Activated naive CD4-positive, alpha-beta T cell (primary cell): Measurements from ENCODE around the gene STAMBPL1.

Experiments
- DNase-seq, 4 experiments: peaks; one replicate each; lab custom pipeline; 2025; lab: John Stamatoyannopoulos, UW

Gene STAMBPL1

DNA sequence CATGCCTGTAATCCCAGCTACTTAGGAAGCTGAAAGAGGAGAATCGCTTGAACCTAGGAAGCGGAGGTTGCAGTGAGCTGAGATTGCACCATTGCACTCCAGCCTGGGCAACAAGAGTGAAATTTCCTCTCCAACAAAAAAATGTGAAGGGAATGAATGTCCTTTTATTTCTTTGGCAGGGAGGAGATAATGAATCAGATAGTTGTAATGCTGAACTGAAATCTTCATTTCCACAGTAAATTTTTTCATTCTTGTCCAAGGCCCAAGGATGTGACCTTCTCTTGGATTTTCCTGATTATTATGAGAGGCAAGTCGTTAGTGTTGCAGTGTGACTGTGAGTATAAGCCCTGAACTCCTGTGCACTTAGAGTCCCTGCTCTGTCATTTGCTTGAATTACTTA lies 13.6 kb downstream of the STAMBPL1 start:
- DNase-seq = no peak

DNA sequence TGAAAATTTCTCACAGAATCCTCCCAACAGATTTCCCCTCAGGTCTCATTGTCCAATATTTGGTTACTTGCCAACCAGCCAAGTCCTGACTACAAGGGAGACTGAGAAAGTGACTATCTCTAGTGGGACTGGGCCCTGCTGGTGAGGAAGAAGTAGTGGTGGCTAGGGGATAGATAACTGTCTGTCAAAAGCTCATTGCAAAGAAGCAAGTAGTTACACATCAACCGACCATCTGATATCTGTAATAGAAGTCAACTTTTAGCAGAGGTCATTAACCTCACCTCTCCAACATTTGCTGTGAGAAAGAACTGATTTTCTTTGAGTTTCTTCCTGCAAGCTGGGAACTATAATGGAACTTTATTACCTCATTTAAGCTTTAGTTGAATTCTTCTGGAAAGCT lies 15.2 kb downstream of the STAMBPL1 start:
- no peak for DNase-seq

DNA sequence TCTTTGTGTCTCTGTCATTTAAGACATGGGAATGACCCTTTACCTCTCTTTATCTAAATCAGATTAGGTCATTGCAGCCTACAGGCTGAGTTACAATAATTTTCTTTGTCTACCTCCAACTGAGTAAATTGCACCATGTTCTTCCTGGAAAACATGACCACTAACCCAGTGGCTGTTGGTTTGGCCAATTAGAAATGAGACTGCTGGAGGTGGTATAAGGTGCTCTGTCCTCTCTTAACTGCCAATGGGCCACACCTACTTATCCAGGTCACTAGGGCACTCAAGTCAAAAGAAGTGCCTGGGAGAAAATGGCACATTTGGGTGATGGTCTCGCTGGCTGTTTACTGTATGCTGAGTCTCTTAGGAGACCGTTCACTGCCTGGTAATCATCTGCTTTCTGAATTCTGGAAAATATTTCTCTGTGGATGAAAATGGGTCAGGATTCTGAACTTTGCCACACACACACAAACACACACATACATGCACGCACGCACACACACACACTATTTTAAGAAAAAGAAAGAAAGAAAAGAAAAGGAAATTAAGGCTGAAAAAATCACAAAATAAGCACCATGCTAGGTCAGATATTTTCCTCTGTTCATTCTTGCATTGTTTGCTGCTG lies 16.4 kb downstream of the STAMBPL1 start:
- no peak for DNase-seq

DNA sequence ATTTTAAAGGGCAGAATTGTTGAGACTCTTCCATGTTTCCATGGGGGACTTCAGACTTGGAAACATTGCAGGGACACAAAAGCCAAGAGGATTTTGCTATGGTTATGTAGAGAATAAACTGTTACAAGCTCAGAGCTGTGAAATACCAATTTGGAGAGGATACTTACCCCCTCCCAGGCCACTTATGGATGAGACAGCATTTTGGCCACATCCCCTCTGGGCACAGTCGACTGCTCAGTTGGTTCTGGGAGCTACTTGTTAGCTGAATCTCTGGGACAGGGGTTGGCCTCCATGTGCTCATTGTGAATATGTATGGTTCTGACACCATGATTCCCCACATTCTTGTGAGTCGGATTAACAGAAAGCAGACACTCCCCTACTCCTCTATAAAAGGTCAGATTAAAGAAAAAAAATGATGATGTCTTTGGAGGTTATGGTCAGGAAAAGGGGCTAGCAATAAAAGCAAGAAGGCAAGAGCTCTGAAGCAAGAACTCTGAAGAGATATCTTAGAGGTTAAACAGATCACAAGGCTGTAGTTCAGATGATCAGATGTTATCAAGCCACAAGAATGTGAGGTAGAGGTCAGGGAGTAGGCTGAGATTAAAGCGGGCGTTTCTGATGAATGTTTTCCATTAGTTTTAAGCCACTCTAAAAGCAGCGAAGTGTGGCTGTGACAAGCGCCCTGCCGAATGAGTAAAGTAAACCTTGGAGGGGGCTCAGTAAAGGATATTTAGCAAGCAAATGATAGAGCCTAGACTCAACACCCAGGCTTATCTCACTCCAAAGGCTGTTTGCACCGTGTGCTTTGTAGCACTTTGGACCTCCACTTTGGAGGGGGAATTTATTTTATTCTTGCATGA lies 17.2 kb downstream of the STAMBPL1 start:
- DNase-seq = no peak

DNA sequence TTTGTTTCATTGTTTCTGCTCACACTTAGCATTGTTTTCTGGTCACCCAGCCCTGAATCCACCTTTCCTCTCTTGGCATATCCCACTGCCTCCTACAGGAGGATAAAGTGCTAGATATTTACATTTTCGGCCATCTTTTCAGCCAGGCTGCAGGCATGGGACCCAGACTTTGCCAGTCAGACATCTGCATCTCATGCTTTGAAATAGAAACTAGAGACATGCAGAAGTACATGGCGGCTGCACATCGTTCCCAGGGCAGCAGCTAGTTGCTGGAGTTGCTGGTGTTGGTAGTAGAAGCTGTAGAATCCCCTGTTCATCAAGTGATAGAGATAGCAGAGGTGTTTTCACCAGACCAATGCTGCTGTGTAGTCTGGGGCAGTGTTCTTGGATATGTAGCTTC lies 18.7 kb downstream of the STAMBPL1 start:
- no peak for DNase-seq

DNA sequence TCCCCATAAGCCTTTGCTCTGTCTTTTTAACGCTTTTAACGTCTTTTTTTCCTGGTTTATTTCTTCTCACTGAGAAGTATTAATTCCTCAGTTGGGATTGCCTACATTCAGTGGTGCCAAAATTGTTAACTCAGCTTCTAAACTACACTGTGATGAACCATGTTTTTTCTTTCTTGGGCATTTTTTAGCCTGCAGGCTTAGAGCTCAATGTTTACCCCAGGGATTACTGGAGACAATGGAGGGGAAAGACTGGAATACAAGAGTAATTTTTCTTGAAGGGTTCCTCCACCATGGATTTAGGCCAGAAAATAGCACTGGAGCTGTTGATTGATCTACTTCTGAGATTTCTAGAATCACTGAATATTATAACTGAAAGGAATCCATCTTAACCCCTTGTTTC lies 19.8 kb downstream of the STAMBPL1 start:
- DNase-seq = no peak

DNA sequence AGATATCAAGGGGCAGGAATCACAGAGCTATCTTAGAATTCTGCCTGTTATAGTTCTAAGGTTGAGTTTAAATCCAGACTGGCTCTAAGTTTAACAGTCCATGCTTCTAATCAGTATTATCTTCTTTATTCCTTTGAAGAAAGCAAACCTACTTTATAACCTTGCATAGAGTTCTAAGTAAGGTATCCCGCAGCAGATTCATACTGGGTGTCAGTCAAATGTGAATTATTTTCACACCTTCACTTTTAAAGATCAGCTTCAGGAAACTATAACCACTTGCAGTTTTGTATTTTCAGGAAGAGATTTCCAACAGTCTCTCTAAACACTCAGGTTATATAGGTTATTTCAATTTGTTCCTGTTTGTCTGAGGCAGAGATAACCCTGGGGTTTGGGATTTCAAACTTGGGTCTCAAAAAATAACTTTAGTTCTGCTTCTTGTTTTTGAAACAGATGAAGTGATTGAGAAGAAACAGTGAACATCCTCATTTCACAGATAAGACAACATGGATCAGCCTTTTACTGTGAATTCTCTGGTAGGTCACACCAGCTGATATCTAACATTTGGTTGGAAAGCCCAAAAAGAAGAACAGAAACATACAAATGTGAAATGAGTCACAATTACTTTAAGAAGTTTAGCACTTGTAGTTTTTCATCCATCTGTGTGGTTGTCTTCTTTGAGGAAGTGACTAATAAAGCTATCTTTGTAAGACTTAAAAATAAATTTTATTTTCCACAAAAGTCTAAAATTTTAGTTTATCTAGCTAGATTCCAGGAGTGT lies 21.4 kb downstream of the STAMBPL1 start:
- DNase-seq = no peak

DNA sequence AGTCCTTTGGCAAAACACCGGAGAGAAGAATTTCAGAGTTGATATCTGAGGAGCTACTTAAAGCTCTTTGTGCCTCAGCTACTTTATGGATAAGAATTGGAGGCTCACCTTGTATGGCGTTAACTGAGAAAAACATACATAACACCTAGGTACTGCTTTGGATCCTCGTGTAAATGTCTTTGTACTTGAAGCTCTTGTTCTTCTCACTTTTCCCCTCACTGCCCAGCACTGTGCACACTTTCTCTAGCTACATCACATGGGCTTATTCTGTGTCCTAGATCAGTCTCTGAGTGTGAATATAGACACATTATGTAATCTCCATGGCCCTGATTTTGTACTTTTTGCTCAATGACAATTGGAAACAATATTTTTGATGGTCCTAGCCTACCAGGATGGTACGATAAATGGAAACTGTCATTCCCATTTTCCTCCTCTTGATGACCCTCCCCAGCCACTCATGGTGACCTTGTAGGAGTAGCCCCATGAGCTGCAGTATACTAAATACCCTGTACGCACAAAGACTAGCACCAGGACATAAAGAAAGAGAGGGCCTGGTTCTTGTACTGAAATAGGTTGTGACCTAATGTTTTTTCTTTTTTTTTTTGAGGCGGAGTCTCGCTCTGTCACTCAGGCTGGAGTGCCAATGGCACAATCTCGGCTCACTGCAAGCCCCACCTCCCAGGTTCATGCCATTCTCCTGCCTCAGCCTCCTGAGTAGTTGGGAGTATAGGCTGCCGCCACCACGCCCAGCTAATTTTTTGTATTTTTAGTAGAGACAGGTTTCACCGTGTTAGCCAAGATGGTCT lies 22.1 kb downstream of the STAMBPL1 start:
- DNase-seq = no peak

DNA sequence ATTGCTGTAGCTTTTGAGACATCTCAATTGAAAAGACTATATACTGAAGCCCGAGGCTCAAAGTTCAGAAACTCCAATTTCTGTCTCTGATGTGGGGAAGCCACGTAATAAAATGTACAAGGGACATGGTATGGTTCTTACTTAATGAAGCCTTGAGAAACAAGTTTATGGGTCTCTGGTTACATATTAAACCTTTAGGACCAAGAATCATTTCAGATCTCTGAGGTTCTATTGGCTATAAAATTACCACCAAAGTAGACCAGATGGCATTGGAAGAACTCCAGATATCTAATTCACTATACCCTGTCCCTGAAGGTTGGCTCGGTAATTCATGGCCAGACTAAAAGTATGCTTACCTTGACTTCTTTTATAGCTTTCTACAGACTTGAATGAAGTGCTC lies 23.7 kb downstream of the STAMBPL1 start:
- no peak for DNase-seq

DNA sequence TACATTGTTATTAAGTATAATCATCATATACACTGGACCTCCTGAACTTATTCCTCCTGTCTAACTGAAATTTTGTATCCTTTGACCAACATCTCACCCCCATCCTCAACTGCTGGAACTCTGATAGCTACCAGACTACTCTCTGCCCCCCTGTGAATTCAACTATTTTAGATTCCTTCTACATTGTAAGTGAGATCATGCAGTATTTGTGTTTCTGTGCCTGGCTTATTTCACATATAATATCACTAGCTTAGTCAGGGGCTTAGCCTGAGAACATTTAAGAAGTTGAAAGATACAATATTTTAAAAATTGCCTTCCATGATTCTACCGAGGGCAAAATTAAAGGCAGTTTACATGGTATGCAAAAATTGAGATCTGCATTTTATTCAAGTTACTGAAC lies 26.9 kb downstream of the STAMBPL1 start:
- DNase-seq = no peak

DNA sequence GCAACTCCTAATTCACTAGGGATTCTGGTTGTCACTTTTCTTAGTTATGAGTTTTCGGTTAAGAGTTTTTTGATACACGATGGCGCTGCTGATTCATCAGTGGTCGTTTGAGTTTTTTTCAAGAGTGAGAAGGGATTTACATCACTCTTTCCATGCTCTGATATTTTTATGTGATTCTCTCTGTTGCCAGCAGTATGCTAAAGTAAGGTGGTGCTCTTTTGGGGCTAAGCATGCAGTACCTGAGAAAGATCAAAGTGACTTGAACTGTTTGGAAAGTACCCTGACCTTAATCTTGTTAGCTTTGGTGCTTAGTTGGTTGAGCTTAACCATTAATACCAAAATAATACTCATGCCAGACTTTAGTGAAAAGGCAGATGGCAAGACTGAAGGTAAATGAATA lies 28.1 kb downstream of the STAMBPL1 start:
- DNase-seq = no peak

DNA sequence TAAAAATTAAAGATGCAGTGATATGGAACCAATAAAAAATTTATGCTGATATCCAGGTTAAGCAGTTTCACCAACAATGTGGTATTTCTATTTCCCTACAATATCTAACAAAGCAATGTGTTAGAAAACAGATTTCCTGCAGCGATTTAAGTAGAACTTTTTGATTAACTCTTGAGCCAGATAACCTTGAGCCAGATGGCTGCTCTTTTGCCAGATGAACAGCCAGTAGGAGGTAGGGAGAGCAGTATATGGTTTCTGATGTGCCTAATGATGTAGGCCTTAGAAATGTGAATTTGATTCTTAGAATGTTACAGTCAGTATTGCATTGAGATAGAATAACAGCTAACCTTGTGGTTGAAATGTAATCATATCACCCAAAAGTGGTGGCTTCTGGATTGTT lies 31.1 kb downstream of the STAMBPL1 start:
- DNase-seq = no peak

DNA sequence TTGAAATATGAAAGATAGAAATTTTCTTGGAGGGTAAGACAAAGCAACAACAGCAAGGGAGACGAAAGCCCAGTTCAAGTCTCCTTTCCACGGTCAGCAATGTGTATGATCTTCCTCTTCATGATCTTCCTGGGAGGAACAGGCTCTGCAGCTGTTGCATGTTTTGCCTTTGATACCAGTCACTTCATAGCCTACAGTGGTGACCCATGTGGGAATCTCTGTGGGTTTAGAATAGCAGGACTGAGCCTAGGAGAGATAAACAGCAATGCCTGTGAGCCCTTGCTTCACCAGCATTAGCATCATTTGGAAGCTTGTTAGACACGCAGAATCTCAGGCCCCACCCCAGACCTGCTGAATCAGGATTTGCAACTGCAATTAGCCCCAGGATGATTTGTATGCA lies 31.8 kb downstream of the STAMBPL1 start:
- no peak for DNase-seq

DNA sequence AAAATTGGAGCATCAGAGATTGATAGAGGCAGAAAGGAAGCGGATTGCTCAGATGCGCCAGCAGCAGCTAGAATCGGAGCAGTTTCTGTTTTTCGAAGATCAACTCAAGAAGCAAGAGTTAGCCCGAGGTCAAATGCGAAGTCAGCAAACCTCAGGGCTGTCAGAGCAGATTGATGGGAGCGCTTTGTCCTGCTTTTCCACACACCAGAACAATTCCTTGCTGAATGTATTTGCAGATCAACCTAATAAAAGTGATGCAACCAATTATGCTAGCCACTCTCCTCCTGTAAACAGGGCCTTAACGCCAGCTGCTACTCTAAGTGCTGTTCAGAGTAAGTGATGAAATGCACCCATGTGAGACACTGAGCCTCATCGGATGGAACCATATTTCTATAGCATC lies 33.1 kb downstream of the STAMBPL1 start:
- DNase-seq = no peak

DNA sequence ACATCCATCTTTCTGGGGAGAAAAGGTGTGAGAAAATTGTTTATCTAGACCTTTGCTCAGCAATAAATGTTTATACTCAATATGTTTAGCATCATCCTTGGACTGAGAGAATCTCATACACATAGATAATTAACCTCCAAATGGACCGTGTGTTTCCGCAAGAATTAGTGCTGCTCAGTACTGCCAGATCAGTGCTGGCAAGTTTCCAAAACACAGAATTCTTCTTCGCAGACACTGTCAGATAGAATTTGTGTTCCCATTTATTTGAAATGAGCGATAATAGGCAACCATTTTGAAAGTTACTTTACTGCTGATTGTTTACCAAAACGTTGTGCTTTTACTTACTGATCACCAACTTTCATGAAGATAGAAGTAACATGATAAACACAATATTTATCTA lies 33.7 kb downstream of the STAMBPL1 start:
- DNase-seq = no peak

DNA sequence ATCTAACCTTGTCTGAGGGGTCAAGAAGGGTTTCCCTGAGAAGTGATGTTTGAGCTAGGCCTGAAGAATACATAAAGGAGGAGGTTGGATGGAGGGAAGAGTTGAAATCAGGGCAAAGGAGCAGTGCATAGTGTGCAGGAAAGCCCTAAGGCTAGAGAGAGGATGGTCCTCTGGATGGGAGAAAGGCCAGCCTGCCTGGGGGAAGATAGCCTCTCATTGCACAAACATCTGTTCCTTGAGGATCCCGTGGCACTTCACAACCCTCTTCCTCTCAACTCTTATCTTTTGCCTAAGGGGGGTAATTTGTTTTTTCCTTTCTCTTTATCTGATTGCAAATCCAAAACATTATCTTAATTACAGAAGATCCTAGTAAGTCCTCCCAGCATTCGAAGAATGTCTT lies 35.7 kb downstream of the STAMBPL1 start:
- no peak for DNase-seq

DNA sequence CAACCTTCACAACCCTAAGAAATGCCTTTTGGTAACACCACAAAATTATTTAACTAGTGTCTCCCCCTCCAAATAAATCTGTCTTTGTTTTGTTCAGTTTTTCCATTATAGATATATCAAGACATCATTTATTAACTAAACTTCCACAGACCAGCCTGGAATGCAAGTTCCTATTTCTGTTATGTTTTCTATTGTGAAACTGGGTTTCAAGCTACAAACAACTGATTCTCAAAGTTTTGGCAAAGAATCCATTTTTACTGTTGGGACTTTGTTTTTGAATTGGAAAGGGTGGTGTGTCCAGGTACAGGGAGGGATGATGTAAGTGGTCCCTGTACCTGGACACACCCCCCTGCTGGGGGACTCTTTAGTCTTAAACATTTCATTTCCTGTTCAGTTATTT lies 36.2 kb downstream of the STAMBPL1 start:
- no peak for DNase-seq

DNA sequence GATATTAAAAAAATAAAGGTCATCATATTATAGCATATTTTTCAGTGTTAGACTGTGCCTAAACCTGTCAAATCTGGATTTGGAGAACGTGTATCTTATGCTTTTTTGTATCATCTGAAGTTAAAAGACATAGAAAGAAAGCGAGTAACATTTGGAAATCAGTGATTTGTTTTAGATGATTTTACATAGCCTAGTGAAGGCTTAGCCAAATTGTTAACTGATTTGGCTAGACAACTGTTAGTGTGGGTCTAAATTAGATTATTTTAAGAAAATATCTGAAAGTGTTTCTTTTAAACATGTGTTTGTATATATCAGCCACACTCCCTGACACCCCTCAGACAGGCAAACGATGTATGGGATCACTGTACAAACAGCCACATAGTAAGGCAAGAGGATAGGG lies 36.9 kb downstream of the STAMBPL1 start:
- DNase-seq = no peak

DNA sequence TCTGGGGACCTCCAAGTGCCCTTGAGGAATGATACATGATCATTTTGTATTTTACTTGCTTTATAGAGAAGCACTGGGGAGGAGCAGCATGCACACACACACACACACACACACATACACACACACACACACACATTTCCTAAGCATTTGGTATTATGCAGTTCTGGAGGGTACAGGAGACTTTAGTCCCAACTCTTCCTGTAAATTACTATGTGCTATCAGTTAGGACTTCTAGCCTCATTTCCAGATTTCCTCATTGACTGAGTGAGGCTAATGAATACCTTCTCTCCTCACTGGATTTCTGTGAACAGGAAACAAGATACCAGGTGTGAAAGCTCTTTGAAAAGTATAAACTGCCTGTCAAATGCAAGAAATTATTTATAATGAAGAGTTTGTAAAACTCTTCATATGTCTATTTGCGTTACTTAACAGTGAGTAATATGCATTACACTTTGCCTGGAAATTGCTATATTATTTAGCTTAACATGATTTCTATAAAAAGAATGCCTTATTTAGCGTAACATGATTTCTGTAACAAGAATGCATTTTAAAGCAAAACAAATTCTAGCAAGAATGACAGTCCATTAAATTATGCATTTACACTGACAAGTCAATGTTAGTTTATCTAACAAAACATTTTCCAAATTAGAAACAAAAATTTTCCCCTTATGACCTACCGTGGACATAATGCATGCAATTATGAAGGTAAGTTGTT lies 38.3 kb downstream of the STAMBPL1 start:
- no peak for DNase-seq

DNA sequence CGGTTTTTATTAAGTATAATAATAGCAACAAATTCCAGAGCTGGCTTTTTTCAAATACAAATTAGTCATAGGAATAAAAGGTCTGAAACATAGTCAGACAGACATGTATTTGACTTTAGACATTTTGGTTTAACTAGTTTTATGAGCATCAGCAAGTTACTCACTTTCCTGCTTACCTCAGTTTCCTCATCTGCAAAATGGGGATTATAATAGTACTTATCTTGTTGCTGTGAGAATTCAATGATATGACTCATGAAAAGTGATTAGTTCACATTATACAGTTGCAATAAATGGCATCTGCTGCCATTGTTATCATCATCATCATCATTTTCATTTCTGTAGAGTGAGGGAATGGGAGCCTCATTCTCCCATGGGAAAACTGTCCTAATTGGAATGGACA lies 39.0 kb downstream of the STAMBPL1 start:
- DNase-seq = no peak

DNA sequence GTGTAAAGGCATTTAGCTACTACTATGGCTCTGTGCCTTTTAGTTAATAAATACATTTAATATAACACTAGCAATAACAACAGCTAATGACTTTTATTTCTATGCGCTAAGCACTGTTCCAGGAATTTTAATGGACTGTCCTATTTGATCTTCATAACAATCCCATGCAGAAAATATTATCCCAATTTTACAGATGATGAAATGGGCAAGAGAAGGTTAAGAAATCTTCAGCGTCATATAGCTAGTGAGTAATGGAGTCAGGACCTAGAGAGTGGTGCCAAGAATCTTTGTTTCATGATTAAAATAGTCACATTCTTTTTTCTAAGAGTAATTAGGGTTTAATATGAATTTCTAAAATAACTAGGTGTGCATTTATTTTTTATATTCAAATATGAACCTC lies 40.2 kb downstream of the STAMBPL1 start:
- no peak for DNase-seq
